ENCODE measurements around the gene COX8A. TPM values are rescaled to one million over a fixed set of nuclear protein-coding genes. Genes with fewer than 3 reads are reported as not detected.
A peak's percentile ranks its signal among the peaks of the same experiment; 100 is the strongest.

COX8A gene
- total and polyA plus RNA-seq, 9 of the 15 experiments (the other 6 are each of a cell fraction or from before 2014, with no cell fraction given): 274 to 1,206 (median 526) TPM

GRCh38 chr11:63944987-63945386, 29.4 kb upstream of the COX8A start (continued):
- TF ChIP-seq MNT (conservative IDR thresholded peaks at IDR 0.05): 0 out of 4 replicates have a peak, but pooled peaks of 1 of the 2 experiments have one; percentile 13
- no peak for TF ChIP-seq GMEB1 (CRISPR knock-in tag; IDR thresholded peaks at IDR 0.05)
- TF ChIP-seq LEF1 (IDR thresholded peaks at IDR 0.05): no peak
- TF ChIP-seq L3MBTL2 (IDR thresholded peaks at IDR 0.05): peak; percentile 51; the same call in 1 of the 2 replicates
- TF ChIP-seq CBFA2T3 (IDR thresholded peaks at IDR 0.05): no peak
- TF ChIP-seq TEAD2 (tag; IDR thresholded peaks at IDR 0.05): no peak
- TF ChIP-seq KLF16 (IDR thresholded peaks at IDR 0.05): no peak
- TF ChIP-seq MXD1 (CRISPR knock-in tag; IDR thresholded peaks at IDR 0.05; ENCODE audit: borderline replicate concordance, poor library complexity, severe bottlenecking): no peak
- no peak for TF ChIP-seq XRCC4 (IDR thresholded peaks at IDR 0.05; ENCODE audit: extremely low read depth, insufficient read depth, insufficient read length)
- TF ChIP-seq ZNF124 (CRISPR knock-in tag; IDR thresholded peaks at IDR 0.05): no peak
- TF ChIP-seq ZNF449 (CRISPR knock-in tag; IDR thresholded peaks at IDR 0.05): no peak
- no peak for TF ChIP-seq KHSRP (IDR thresholded peaks at IDR 0.05)
- no peak for TF ChIP-seq CUX1 (CRISPR knock-in tag; IDR thresholded peaks at IDR 0.05)
- no peak for TF ChIP-seq EP400 (IDR thresholded peaks at IDR 0.05)
- no peak for TF ChIP-seq HDAC6 (IDR thresholded peaks at IDR 0.05; ENCODE audit: low read depth, low read length)
- TF ChIP-seq SIN3B (IDR thresholded peaks at IDR 0.05; ENCODE audit: low read depth): no peak
- no peak for TF ChIP-seq RHOXF2B (CRISPR knock-in tag; conservative IDR thresholded peaks at IDR 0.05)
- no peak for TF ChIP-seq ZFPM2 (CRISPR knock-in tag; IDR thresholded peaks at IDR 0.05)
- no peak for TF ChIP-seq HDAC3 (IDR thresholded peaks at IDR 0.05; ENCODE audit: borderline replicate concordance, partially characterized antibody)
- no peak for TF ChIP-seq MEIS2 (IDR thresholded peaks at IDR 0.05; ENCODE audit: partially characterized antibody)

Data from K562 (cell line).